GM06990 (cell line): ENCODE results near the gene PLIN3.
"Not testable (repeated sequence)": the region's sequence is repeated elsewhere in the genome, so short reads cannot be mapped to it uniquely, and the experiment has no call there.

Experiments
- DNase-seq: peaks from one replicate; pipeline ENCODE4 v3.0.0-alpha.2; 2011; ENCODE audit not compliant: insufficient read length; ENCODE audit errors: extremely low read depth
- H3K27me3 ChIP-seq: replicated peaks from 2 replicates; pipeline ENCODE4 v1.6.0; 2011; ENCODE audit warnings: low read length; ENCODE audit not compliant: control insufficient read depth, insufficient read depth
- H3K36me3 ChIP-seq: 2 replicates; pipeline ENCODE4 v1.5.1; 2011; ENCODE audit warnings: low read length; ENCODE audit not compliant: control insufficient read depth, insufficient read depth
- H3K4me3 ChIP-seq: replicated peaks from 2 replicates; pipeline ENCODE4 v1.5.1; 2011; ENCODE audit warnings: low read depth, mild to moderate bottlenecking, control low read depth, low read length
- TF ChIP-seq, protein P1 (sequence below): IDR thresholded peaks from 2 replicates; pipeline ENCODE4 v1.5.1; 2011; ENCODE audit warnings: low read length, control low read depth, mild to moderate bottlenecking, inconsistent platforms; ENCODE audit not compliant: insufficient read depth, poor library complexity, severe bottlenecking

Gene PLIN3

DNA sequence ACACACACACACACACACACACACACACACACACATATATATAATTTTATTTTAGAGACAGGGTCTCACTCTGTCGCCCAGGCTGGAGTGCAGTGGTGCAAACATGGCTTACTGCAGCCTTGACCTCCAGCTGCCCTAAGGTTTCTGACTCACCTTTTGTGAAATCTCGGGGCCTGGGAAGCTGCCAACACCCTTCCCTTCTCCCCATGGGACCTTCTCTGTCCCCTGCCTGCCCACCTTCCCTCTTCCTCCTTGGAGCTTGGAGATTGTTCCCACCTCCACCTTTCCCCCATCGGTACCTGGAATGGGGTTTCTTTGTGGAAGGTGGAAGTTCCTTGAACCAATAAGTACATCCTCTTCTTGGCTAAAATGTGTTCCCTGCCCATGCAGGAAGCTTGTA lies 28.9 kb upstream of the PLIN3 start:
- Histone ChIP-seq H3K27me3 (no peaks in the 10 kb centered on the region), H3K36me3 (no peaks in the 10 kb centered on the region), H3K4me3 (no peak overlapping the region)
- TF ChIP-seq, protein P1, sequence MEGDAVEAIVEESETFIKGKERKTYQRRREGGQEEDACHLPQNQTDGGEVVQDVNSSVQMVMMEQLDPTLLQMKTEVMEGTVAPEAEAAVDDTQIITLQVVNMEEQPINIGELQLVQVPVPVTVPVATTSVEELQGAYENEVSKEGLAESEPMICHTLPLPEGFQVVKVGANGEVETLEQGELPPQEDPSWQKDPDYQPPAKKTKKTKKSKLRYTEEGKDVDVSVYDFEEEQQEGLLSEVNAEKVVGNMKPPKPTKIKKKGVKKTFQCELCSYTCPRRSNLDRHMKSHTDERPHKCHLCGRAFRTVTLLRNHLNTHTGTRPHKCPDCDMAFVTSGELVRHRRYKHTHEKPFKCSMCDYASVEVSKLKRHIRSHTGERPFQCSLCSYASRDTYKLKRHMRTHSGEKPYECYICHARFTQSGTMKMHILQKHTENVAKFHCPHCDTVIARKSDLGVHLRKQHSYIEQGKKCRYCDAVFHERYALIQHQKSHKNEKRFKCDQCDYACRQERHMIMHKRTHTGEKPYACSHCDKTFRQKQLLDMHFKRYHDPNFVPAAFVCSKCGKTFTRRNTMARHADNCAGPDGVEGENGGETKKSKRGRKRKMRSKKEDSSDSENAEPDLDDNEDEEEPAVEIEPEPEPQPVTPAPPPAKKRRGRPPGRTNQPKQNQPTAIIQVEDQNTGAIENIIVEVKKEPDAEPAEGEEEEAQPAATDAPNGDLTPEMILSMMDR: no peak
- no peak for DNase-seq

DNA sequence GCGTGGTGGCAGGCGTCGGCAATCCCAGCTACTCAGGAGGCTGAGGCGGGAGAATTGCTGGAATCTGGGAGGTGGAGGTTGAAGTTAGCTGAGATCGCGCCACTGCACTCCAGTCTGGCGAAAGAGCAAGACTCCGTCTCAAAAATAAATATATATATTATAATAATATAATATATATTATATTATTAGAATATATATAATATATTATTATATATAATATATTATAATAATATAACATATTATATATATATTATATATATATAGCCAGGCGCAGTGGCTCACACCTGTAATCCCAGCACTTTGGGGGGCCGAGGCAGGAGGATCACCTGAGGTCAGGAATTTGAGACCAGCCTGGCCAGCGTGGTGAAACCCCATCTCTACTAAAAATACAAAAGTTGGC lies 25.5 kb upstream of the PLIN3 start:
- not testable (repeated sequence) for DNase-seq, H3K4me3 ChIP-seq

DNA sequence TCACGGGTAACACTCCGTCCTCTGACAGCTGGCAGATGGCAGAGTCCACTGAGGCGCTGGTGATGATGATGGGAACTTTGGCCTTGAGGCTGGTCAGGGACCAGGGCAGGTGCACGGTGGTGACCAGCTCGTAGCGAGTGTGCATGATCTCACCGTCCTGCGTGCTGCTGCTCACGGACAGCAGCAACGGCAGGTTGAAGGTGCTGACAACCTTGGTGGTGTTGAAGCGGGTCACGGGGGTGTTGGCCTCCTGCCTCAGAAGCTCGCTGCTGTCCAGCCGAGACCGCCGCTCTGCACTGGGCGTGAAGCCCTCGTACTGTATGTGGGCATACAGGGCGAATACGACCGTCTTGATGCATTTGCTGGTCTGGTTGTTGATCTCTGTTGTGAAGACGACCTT lies 23.6 kb upstream of the PLIN3 start:
- TF ChIP-seq, protein P1: no peak
- Histone ChIP-seq H3K36me3 (no peaks in the 10 kb centered on the region), H3K27me3 (no peaks in the 10 kb centered on the region), H3K4me3 (no peak overlapping the region)
- DNase-seq: no peak

More for the DNA sequence above, 25.5 kb upstream of the PLIN3 start:
- not testable (repeated sequence) for H3K36me3 ChIP-seq, H3K27me3 ChIP-seq

DNA sequence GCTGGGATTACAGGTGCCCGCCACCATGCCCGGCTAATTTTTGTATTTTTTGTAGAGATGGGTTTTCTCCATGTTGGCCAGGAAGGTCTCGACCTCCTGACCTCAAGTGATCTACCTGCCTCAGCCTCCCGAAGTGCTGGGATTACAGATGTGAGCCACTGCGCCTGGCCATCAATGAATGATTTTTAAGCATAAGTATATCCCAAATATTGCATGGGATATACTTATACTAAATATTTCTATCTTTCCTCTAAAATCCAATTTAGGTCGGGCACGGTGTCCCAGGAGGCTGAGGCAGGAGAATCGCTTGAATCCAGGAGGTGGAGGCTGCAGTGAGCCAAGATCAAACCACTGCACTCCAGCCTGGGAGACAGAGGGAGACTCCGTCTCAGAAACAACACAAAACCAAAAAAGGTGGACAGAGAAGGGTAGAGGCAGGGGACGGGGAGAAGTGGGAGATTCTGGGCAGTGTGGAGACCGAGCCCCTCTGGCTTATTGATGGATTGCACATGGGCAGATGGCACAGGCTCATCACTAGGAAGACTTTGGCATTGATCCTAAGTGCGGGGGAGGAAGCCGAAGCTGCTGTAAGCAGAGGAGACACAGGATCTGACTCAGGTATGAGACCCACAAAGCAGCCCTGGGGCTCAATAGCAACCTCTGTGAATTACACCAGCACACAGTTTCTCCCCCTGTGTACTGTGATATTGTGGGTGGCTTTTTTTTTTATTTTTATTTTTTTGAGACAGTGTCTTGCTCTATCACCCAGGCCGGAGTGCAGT lies 21.8 kb upstream of the PLIN3 start:
- TF ChIP-seq, protein P1: no peak
- H3K27me3 ChIP-seq: no peaks in the 10 kb centered on the region
- H3K36me3 ChIP-seq: no peaks in the 10 kb centered on the region
- no peak for DNase-seq
- H3K4me3 ChIP-seq: no peak overlapping the region

DNA sequence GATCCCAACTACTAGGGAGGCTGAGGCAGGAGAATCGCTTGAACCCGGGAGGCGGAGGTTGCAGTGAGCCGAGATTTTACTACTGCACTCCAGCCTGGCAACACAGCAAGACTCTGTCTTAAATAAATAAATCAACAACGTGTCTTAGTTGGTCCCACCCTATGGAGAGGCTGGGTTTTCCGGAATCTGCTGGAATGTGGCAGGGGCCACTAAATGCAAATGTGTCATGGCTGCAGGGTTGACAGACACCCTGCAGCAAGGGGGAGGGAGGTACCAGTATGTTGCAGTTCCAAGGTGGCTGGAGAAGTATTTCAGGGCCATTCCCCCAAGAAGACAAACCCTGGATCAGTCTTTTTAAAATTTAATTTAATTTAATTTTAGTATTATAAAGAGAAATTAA lies 20.3 kb upstream of the PLIN3 start:
- not testable (repeated sequence) for H3K27me3 ChIP-seq, H3K36me3 ChIP-seq, DNase-seq, H3K4me3 ChIP-seq

DNA sequence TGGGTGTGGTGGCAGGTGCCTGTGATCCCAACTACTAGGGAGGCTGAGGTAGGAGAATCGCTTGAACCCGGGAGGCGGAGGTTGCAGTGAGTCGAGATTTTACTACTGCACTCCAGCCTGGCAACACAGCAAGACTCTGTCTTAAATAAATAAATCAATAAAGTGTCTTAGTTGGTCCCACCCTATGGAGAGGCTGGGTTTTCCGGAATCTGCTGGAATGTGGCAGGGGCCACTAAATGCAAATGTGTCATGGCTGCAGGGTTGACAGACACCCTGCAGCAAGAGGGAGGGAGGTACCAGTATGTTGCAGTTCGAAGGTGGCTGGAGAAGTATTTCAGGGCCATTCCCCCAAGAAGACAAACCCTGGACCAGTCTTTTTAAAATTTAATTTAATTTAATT lies 17.5 kb upstream of the PLIN3 start:
- DNase-seq, H3K4me3 ChIP-seq, H3K27me3 ChIP-seq, H3K36me3 ChIP-seq: not testable (repeated sequence)

DNA sequence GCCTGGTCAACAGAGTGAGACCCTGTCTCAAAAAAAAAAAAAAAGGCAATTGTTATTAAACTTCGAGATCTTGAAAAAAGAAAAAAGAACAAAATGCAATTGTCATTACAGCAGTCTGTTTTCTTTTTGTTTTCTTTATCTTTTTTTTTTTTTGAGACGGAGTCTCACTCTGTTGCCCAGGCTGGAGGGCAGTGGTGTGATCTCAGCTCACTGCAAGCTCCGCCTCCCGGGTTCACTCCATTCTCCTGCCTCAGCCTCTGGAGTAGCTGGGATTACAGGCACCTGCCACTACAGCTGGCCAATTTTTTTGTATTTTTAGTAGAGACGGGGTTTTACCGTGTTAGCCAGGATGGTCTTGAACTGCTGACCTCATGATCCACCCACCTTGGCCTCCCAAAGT lies 15.4 kb upstream of the PLIN3 start:
- DNase-seq, H3K27me3 ChIP-seq, H3K36me3 ChIP-seq, H3K4me3 ChIP-seq: not testable (repeated sequence)

DNA sequence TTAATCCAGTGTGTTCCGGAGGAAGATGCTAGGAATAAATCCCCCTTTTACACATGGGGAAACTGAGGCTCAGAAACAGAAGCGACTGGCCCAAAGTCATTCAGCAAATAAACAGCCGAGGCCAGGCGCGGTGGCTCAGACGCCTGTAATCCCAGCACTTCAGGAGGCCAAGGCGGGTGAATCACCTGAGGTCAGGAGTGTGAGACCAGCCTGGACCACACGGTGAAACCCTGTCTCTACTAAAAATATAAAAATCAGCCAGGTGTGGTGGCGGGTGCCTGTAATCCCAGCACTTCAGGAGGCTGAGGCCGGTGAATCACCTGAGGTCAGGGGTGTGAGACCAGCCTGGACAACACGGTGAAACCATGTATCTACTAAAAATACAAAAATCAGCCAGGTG lies 11.6 kb upstream of the PLIN3 start:
- DNase-seq: no peak
- no peaks in the 10 kb centered on the region for H3K36me3 ChIP-seq
- TF ChIP-seq, protein P1: no peak
- H3K4me3 ChIP-seq: no peak overlapping the region
- H3K27me3 ChIP-seq: no peaks in the 10 kb centered on the region
